ENCODE results near the gene DTNBP1.

- TF ChIP-seq ZNF776 (tag by site-specific recombination; IDR thresholded peaks at IDR 0.05; ENCODE audit: borderline replicate concordance) (no peak), REST (tag by site-specific recombination; IDR thresholded peaks at IDR 0.05) (no peak), ZNF274 (IDR thresholded peaks at IDR 0.05; ENCODE audit: low read length) (no peak), ZNF274 (tag by site-specific recombination; IDR thresholded peaks at IDR 0.05; ENCODE audit: borderline replicate concordance) (no peak), YY1 (tag by site-specific recombination; IDR thresholded peaks at IDR 0.05) (no peak), ZNF423 (tag by site-specific recombination; IDR thresholded peaks at IDR 0.05) (no peak), ZNF660 (tag by site-specific recombination; IDR thresholded peaks at IDR 0.05) (no peak), ZBTB20 (tag by site-specific recombination; IDR thresholded peaks at IDR 0.05) (no peak), ZNF785 (tag by site-specific recombination; IDR thresholded peaks at IDR 0.05) (no peak), KLF9 (tag by site-specific recombination; IDR thresholded peaks at IDR 0.05; ENCODE audit: low read depth) (no peak), CTCF (tag by site-specific recombination; IDR thresholded peaks at IDR 0.05) (no peak), ZNF391 (tag by site-specific recombination; IDR thresholded peaks at IDR 0.05; ENCODE audit: borderline replicate concordance, low read depth) (no peak), ZBTB21 (tag by site-specific recombination; IDR thresholded peaks at IDR 0.05) (no peak)
Observed at GRCh38 chr6:15493437-15494168, 169.2 kb downstream of the DTNBP1 start.

All from HEK293 (cell line).